SK-N-MC (cell line): Measurements from ENCODE around the gene GALC.

Source experiments
- EZH2 ChIP-seq: fragments of 200-600 bp; sonication (generic); IDR thresholded peaks from one replicate; pipeline ENCODE4 v1.6.1; 2017; ENCODE audit warnings: antibody characterized with exemption
- FOXP2 ChIP-seq: optimal IDR thresholded peaks from 2 replicates; pipeline ENCODE3; 2011; ENCODE audit warnings: mild to moderate bottlenecking, moderate library complexity; ENCODE audit not compliant: insufficient read depth; ENCODE audit errors: extremely low read length, control extremely low read depth
- POLR2AphosphoS5 ChIP-seq: IDR thresholded peaks from 2 replicates; pipeline ENCODE4 v1.6.1; 2012; ENCODE audit warnings: mild to moderate bottlenecking, low read depth, low read length, borderline replicate concordance

GRCh38 chr14:88025313-88025712, 32.3 kb upstream of the GALC start:
- TF ChIP-seq EZH2, result no peak
- no peak for TF ChIP-seq POLR2AphosphoS5
- TF ChIP-seq FOXP2, result no peak
